GM19455 (cell line): ENCODE data around the gene ISL2.

Experiments
- ATAC-seq: cut with Tn5 transposase; IDR thresholded peaks from one replicate; pipeline ENCODE4 v1.9.1; 2021; ENCODE audit not compliant: unreplicated experiment

Gene ISL2

DNA sequence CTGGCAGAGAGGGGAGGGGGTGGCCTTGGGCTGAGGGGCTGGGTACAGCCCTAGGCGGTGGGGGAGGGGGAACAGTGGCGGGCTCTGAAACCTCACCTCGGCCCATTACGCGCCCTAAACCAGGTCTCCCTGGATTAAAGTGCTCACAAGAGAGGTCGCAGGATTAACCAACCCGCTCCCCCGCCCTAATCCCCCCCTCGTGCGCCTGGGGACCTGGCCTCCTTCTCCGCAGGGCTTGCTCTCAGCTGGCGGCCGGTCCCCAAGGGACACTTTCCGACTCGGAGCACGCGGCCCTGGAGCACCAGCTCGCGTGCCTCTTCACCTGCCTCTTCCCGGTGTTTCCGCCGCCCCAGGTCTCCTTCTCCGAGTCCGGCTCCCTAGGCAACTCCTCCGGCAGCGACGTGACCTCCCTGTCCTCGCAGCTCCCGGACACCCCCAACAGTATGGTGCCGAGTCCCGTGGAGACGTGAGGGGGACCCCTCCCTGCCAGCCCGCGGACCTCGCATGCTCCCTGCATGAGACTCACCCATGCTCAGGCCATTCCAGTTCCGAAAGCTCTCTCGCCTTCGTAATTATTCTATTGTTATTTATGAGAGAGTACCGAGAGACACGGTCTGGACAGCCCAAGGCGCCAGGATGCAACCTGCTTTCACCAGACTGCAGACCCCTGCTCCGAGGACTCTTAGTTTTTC is 4.9 kb downstream of the ISL2 start:
- ATAC-seq, result no peak

DNA sequence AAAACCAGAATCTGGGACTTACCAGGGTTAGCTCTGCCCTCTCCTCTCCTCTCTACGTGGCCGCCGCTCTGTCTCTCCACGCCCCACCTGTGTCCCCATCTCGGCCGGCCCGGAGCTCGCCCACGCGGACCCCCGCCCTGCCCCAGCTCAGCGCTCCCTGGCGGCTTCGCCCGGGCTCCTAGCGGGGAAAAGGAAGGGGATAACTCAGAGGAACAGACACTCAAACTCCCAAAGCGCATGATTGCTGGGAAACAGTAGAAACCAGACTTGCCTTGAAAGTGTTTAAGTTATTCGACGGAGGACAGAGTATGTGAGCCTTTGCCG is 5.4 kb downstream of the ISL2 start:
- no peak for ATAC-seq

DNA sequence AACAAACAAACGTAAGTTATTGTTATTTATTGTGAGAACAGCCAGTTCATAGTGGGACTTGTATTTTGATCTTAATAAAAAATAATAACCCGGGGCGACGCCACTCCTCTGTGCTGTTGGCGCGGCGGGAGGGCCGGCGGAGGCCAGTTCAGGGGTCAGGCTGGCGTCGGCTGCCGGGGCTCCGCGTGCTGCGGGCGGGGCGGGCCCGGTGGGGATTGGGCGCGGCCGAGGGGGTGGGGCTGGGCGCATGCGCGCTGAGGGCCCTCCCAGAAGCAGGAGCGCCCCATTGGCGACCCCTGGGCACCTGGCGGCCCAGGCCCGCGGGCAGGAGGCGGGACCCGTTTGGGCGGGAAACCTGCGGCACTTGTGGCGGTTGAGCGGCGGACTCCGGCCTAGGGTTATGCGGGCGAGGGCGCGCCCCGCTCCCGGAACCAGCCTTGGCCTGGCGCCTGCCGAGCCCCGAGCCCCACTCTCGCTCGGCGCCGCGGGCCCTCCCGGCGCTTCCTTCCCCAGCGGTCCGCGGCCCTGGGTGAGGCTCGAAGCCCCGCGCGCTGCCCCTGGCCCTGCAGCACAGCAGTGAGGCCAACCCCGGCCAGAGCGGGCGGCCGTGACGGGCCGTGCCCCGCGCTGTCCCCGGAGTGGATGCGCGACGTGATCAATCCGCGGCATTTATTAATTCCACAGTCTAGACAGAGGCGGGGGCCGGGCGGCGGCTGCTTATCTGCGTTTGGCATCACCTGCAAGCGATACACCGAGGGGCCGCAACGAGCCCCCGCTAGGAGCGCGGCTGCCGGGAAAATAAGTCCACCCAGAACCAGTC is 6.0 kb downstream of the ISL2 start:
- no peak for ATAC-seq

GRCh38 chr15:76343313-76343996 is 6.9 kb downstream of the ISL2 start:
- ATAC-seq, result no peak

DNA sequence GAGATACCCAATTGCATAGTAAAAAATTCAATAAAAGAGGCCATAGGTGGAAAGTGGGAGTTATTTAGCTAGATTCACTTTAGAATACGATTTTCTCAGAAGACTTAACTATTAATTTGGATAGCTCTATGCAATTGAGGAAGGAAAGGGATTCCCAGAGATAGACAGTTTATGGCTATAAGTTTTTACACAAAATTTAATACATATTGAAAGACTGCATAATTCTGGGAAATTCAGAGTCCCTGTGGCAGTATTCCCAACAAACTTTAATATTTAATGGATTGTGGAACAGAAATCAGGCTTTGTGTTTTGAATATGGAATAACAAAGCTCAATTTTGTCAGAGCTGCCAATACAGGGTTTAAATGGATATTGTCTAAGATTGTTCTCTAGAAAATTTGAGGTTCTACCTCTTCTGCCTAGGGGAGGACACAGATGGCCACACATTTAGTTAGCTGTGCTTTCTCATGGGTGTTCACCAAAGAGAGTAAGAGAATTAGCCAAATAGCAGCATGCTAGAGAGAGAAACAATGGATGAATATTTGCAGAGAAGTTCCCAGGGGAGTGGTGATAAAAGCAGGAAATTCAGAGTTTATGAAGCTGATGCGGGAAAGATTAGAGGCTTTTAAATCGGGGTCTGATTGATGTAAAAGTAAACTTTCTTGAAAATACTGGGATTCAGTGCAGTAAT is 8.5 kb downstream of the ISL2 start:
- ATAC-seq, result no peak

- ATAC-seq, result no peak
Observed at GRCh38 chr15:76345583-76345879, 9.0 kb downstream of the ISL2 start.

DNA sequence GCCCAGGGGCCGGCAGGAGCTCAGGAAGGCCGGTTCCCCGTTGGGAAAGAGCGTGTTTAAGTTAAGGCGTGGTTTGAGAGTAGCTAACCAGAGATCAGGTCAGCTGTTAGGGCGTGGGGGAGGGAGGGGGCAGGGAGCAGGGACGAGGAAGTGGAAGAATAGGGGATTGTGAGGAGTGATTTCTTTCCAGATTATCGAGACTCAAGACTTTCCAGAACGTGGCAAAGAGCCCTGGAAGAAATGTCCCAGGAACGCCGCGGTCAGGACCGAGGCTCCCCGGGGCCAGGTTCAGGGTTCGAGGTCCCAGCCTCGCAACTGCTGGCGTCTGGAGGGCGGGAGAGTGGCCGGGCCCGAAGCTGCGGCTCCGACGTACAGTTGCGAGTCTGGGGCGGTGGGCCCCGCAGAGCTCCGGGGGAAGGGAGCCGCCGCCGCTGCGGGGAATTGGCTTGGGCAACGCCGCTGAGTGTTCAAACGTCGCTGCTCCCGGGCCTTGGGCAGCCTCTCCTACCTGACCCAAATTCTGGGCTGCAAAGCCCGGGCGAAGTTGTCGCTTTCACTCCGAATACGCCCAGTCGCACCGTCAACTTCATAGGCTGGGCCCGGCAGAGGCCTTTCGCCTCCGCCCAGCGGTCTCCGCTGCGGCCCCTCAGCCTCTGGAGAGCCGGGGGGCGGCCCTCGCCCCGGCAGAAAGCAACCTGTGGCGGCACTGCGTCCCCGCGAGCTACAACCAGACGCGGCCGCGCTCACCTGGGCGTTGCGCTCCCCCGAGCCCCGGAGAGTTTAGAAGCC is 9.5 kb downstream of the ISL2 start:
- no peak for ATAC-seq

DNA sequence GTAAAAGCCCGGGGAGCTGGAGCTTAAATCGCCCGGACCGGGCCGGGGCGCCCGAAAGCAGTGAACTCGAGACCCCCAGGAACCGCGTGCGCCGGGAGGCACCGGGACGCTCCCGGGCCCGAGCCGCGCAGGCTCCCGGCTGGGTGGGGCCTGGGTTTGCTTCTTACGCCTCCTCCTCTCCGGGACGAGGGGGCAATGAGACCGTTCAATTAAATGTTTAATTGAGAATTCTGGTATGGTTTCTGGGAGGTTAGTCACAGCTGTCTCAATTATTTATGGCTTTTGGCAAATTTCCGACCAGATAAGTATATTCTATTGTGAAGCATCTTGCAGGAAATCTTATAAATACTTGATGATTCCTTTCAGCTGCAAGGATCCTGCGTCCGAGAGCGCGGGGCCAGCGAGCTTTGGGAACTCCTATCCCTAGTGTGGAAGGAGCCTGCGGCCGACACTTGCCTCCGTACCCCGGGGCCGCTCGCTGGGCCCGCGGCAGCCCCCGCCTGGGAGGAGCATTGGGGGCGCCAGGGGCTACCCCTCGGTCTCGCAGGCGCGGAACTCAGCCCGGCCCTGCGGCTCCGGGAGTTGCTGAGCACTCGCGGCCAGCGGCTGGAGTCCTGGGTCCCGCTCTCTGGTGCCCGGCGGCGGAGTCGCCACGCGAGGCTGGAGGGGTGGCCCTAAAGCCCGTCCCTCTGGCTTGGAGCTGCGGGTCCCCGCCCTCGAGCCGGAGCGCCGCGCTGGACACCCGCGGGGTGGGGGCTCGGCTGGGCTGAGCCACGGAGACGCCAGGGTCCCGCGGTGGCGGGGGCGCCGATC is 10.3 kb downstream of the ISL2 start:
- ATAC-seq, result no peak

DNA sequence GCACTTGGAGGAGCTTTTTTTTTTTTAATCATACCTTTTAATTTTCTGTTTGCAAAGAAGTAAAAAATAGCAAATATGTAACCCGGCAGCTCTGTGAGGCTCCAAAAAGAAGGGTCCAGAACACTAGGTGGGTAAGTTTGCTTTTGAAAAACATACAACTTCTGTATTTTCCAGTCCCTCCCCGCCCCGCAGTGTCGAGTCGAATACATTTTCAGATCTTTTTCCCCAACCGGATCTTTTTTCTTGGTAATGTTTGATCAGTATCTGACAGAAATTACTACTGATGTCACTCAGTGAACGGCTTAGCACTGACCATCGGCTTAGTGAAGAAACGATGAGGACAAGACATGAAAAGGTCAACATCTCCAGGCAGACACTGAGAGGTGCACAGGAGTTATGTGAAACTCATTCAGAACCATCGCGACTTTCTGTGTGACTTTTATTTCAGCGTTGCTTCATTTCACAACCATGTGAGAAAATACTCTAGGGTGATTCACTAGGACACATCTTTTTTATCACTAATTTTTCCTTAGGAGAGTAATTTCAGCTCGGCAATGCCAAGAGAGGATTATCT is 11.0 kb downstream of the ISL2 start:
- no peak for ATAC-seq

GRCh38 chr15:76349301-76350070 is 12.9 kb downstream of the ISL2 start:
- ATAC-seq, result no peak

DNA sequence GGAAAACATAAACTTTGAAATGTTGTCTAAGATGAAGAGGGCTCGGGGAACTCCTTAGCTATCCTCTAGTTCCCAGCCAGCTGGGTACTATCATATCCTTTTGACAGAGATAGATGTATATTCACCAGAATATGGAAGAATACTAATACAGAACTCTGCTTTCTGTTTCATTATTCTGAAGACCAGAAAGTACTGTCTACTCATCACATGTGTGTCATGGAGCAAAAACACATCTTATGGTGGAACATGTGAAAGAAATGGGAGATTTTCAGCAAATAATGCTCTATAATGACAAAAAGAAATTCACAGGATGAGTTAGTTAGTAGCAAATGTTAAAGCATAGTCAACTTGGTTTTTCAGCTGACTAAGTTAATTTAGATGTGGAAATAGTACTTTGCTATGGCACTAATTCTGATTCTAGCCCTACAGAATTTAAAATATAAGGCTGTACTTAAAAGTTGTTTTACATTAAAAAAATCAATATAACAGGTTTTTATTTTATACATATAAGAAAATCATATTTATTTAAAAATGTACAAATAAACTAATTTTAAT is 16.5 kb downstream of the ISL2 start:
- no peak for ATAC-seq

DNA sequence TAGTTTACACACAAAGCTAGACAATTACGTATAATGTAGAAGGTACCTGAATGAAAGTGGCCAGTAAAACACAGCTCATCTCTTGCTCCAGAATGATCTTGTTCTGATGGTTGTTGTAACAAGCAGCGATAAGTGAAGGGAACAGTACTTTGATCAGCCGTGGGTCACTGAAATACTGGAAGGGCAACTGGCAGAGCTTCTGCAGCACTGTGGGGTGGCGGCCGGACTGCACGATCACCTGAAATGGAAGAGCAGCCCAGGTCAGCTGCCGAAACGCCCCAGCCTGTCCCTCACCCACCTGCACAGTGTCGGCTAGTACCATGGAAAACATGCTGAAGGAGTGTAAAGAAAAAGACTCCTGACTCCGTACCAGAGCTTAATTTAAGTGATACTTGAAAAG is 17.3 kb downstream of the ISL2 start:
- no peak for ATAC-seq

- ATAC-seq, result no peak
Observed at GRCh38 chr15:76354823-76355440, 18.4 kb downstream of the ISL2 start.

DNA sequence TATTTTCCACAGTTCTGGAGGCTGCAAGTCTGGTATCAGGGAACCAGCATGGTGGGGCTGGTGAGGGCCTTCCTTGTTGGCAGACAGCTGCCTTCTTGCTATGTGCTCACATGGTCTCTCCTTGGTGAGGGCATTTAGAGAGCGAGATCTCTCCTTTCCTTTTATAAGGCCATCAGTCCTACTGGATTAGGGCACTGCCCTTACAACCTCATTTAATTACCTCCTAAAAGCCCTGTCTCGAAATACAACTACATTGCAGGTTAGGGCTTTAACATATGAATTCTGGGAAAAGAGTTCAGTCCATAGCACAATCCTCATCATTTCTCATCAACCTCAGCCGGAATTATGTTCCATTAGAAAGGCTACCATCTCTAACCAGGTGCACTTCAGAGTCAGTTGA is 21.9 kb downstream of the ISL2 start:
- no peak for ATAC-seq

DNA sequence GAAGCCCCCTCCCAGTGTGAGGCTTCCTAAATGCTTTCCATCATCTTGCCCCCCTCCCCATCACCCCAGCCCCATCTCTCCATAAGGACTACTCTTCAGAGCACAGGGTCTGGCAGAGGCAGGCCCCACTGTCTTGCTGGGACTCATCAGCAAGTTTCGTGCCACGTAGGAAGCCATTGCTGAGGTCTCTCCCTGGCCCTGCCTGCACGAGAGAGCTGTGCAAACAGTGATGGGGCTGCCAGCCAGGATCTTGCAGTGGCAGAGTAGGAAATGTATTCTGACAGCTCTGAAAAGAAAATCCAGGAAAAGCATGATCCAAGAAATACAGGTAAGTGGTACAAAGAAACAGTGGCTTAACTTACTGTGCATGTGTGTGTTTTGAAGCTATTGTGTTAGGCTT is 22.6 kb downstream of the ISL2 start:
- no peak for ATAC-seq

DNA sequence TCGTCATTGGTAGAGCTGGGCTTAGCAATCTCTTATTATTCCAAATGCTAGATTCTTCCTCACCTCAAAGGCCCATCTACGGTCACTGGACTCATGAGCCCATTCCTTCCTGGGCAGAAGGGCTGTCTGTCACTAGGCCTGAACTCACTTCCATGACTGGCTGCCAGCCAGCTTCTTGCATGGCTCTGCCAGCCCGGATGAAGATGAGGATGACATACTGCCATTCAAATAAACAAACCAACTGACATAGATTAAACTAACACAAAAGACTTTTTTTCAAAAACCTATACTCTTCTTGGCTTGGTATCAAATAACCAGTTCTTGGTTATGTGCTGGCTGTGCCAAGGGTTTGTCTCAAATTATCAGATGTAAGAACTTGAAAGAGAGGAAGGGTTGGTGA is 23.8 kb downstream of the ISL2 start:
- ATAC-seq, result no peak

DNA sequence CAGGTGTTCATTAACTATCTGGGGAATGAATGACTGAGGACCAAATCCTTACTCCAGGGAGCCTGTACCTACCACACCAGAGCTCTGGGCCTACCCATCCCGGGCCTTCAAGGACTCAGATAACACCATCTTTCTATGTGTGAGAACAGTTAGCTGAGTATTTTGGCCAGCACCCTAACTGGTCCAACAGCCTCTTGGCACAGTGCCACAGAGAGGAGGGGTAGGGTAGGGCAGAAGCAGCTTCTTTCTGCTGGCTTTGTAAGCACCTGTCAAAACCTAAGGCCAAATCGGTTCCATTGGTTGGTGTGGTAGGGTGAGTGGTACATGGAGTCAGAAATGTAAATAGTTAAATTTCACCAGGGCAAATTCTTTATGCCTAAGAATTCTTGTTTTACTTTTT is 26.7 kb downstream of the ISL2 start:
- no peak for ATAC-seq

DNA sequence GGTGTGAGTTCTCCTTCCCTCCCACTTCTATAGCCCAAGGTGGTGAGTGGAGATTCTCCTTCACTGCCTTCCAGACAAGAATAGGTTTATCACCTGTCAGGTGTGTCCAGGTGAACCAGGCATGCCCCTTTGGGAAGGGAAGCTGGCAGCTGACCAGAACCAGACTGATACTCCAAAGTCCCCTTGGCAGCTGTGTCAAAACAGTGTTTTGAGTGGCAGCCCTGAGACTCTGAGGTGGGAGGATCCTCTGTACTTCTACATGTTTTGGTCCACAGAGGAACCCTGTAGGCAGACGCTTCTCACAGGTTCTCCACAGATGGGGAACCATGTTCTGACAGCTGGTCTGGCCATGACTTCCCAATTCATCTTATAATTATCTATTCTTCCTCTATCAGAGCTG is 30.1 kb downstream of the ISL2 start:
- ATAC-seq, result no peak
